GM12892 (cell line): ENCODE data around the gene ANTXR1.

Experiments
- POLR2A ChIP-seq: IDR thresholded peaks from 2 replicates; pipeline ENCODE4 v1.6.1; 2011; ENCODE audit warnings: low read depth, low read length, control low read depth
- POLR2AphosphoS5 ChIP-seq: IDR thresholded peaks from 2 replicates; pipeline ENCODE4 v1.6.1; 2011; ENCODE audit warnings: low read depth, low read length, control low read depth

- TF ChIP-seq POLR2A (no peak), POLR2AphosphoS5 (no peak)
Observed at GRCh38 chr2:69060938-69061501, 48.0 kb downstream of the ANTXR1 start.
